ENCODE measurements around the gene UMPS. TPM values are rescaled to one million over a fixed set of nuclear protein-coding genes. Genes with fewer than 3 reads are reported as not detected.

The UMPS gene
- total and polyA plus RNA-seq, 9 of the 15 experiments (the other 6 are each of a cell fraction or from before 2014, with no cell fraction given) = 28.9 to 91.0 (median 45.9) TPM

DNA sequence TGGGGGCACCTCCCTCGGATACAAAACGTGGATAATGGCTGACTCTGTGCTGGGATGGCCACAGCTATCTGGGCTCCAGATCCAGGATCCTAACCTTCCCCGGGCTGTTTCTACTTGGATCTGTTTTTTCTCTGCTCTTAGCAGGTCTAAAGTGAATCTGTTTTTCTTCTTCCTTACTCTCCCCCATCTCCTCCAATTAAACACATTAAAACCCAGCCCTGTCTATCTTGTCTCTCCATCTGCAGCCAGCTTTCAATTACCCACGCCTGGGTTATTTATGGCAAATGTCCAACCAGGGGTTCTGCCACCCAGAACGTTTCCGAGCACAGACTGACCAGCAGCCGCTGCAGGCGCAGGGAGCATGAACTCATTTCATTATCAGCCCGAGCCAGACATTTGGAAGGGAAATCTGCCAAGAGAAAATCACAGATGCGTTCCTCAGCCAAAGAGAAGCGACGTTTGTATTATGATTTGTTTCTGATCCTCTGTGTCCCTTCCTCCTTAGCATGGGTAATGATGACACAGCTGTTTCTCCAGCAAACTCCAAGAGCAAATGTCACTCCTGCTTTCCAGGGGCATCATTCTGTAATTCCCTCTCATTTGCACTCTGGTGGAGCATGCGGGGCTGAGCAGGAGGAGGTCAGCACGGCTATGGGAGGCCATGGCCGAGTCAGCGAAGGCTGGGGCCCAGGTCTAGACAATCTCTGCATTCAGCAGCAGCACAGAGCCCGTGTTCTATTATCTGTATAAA is 42.0 kb downstream of the UMPS start (continued):
- TF ChIP-seq HES1 (IDR thresholded peaks at IDR 0.05; ENCODE audit: low read depth) = peak; percentile 96
- TF ChIP-seq MYC (IDR thresholded peaks at IDR 0.05; ENCODE audit: low read depth, low read length) = peak; percentile 40; the same call in 1 of the 2 replicates
- no peak for TF ChIP-seq MYC (CRISPR knock-in tag; IDR thresholded peaks at IDR 0.05; ENCODE audit: borderline replicate concordance, low read depth)

DNA sequence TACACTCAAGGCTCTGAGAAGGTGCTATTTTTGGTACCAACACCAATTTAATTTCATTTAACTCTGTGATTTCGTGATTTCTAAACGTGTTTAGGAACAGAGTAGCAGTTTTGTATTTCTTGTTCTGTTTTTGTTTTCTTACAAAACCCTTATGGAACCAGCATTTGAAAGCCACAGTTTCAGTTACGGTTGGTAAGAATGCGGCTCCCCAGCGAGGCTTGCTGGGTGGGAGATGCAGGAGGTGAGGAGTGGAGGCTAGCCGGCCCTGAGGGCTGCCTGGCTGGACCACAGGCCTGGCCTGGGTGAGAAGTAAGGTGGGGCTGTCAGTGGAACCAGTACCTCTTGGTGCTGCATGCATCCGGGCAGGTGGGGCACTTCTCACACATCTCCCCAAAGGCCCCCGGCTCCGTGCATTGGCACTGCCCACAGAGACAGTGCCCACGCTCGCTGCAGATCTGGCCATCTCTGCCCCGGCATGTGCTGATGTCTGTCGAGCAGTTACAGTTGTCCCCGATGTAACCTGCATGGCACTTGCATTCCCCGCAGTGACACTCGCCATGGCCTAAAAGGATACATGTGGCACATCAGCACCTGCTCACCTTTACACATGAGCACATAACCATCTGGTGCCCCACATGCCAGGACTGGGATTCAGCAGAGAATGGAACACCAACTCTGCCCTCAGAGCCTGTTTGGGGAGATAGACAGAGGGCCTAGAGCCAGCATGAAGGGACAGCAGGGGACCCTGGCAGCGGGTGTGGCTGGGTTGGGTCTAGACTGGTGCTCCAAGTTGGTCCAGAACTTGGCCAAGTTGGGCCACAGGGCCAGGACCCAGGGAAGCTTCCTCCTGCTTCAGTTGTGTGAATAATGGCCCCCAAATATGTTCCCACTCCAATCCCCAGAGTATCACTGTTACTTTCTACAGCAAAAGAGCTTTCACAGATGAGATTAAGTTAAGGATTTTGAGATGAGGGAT is 43.4 kb downstream of the UMPS start:
- ChIA-PET CTCF (ENCODE audit: low intra/inter-chr PET ratio) (no interaction called here), POLR2A (no interaction called here)
- H3K27ac ChIP-seq (ENCODE audit: extremely low read depth, low read depth, low read length) = no peak overlapping the region
- BruUV-seq (replicated peaks) = no TSS peak
- no peak overlapping the region for H3K4me3 ChIP-seq
- no peak for DNase-seq (ENCODE audit: extremely low read depth in 1 of 4, low spot score in 3 of 4)
- intact Hi-C loops (cut with micrococcal nuclease) (loop anchor here (5.0 kb wide), 1 partner anchor 114 kb away; the partner anchor contains the start of gene ITGB5), in situ Hi-C loops (cut with MboI) (no loop called here)
- peaks cover 11% of the 10 kb centered on the region for H4K20me1 ChIP-seq (replicated peaks; ENCODE audit: control insufficient read depth, insufficient read depth, low read length)
- H3K79me2 ChIP-seq (ENCODE audit: control insufficient read depth, insufficient read depth, low read length) = no peaks in the 10 kb centered on the region
- peaks cover 5 to 8% of the 10 kb centered on the region in 2 experiments; a peak in 4 of 5 replicates for H3K4me1 ChIP-seq (replicated peaks in 1 of 2; ENCODE audit: control insufficient read depth in 2 of 2, insufficient read depth in 2 of 2, low read length in 2 of 2)
- no peak overlapping the region for H2AFZ ChIP-seq (ENCODE audit: low read depth, low read length)
- no peaks in the 10 kb centered on the region for H3K36me3 ChIP-seq (ENCODE audit: control insufficient read depth, insufficient read depth, low read length)
- peaks cover 6% of the 10 kb centered on the region for H3K9me1 ChIP-seq (ENCODE audit: control insufficient read depth, insufficient read depth, low read length)
- no peaks in the 10 kb centered on the region for H3K9me3 ChIP-seq (replicated peaks; ENCODE audit: control insufficient read depth, insufficient read depth, low read depth, low read length)
- WGBS (ENCODE audit: insufficient coverage, low coverage, missing lambda C conversion rate) = 72% methylated on average over 10 of the region's 17 CpGs
- no peaks in the 10 kb centered on the region; a peak in 1 of 5 replicates for H3K27me3 ChIP-seq (ENCODE audit: control insufficient read depth in 2 of 2, insufficient read depth in 2 of 2, low read length in 2 of 2)
- H3K4me2 ChIP-seq (ENCODE audit: insufficient read depth, low read length) = no peak overlapping the region
- TF ChIP-seq WHSC1 (IDR thresholded peaks at IDR 0.05; ENCODE audit: low read length) = no peak
- TF ChIP-seq CEBPB (tag; IDR thresholded peaks at IDR 0.05) = no peak
- no peak for TF ChIP-seq NR3C1 (CRISPR knock-in tag; IDR thresholded peaks at IDR 0.05)
- no peak for TF ChIP-seq CBX8 (IDR thresholded peaks at IDR 0.05; ENCODE audit: borderline replicate concordance, extremely low read depth, low read depth, low read length, poor library complexity, severe bottlenecking)
- no peak for TF ChIP-seq ARID1B (IDR thresholded peaks at IDR 0.05)
- TF ChIP-seq XRCC3 (IDR thresholded peaks at IDR 0.05) = no peak
- TF ChIP-seq E4F1 (CRISPR knock-in tag; IDR thresholded peaks at IDR 0.05; ENCODE audit: borderline replicate concordance) = no peak
- FAIRE-seq = no peak
- no peak overlapping the region for H3K9ac ChIP-seq (ENCODE audit: insufficient read depth in 1 of 2, low read depth in 2 of 2, low read length in 2 of 2)
- no peak for ATAC-seq
